Esophagus squamous epithelium (tissue), 4 donors: ENCODE measurements around the gene BCL2.

ENCODE experiments used
- CTCF ChIP-seq, 6 experiments: fragments of 450-650 bp in 4 of 6; fragments of 200-600 bp in 2 of 6; sonication (generic) in 2 of 6; IDR thresholded peaks; one replicate each; pipeline ENCODE4 v1.5.1; 2016 to 2019; ENCODE audit warnings: antibody characterized with exemption in 6 of 6, mild to moderate bottlenecking in 4 of 6, moderate library complexity in 4 of 6
- POLR2A ChIP-seq, 4 donors: fragments of 450-650 bp; IDR thresholded peaks; one replicate each; pipeline ENCODE4 v1.6.1; 2017; ENCODE audit warnings: antibody characterized with exemption in 4 of 4, mild to moderate bottlenecking in 4 of 4, moderate library complexity in 3 of 4

- TF ChIP-seq CTCF (IDR thresholded peaks at IDR 0.05) (no peak), POLR2A (IDR thresholded peaks at IDR 0.05) (no peak)
Observed at GRCh38 chr18:63253014-63253413, 66.6 kb downstream of the BCL2 start.
